GM12892 (cell line): ENCODE measurements around the gene GDAP1L1.
"Not testable (repeated sequence)": the region's sequence is repeated elsewhere in the genome, so short reads cannot be mapped to it uniquely, and the experiment has no call there.

ENCODE experiments used
- DNase-seq: peaks from one replicate; pipeline ENCODE4 v3.0.0; 2011; ENCODE audit not compliant: insufficient read length
- FAIRE-seq: peaks from 2 replicates; lab custom pipeline; 2011; peaks lifted over from hg19 to GRCh38; lab: Jason Lieb, UNC
- POLR2A ChIP-seq: IDR thresholded peaks from 2 replicates; pipeline ENCODE4 v1.6.1; 2011; ENCODE audit warnings: low read depth, low read length, control low read depth
- POLR2AphosphoS5 ChIP-seq: IDR thresholded peaks from 2 replicates; pipeline ENCODE4 v1.6.1; 2011; ENCODE audit warnings: low read depth, low read length, control low read depth
- TAF1 ChIP-seq: IDR thresholded peaks from 2 replicates; pipeline ENCODE4 v1.6.1; 2011; ENCODE audit warnings: low read depth, mild to moderate bottlenecking, control low read depth, low read length, borderline replicate concordance

GDAP1L1 gene

DNA sequence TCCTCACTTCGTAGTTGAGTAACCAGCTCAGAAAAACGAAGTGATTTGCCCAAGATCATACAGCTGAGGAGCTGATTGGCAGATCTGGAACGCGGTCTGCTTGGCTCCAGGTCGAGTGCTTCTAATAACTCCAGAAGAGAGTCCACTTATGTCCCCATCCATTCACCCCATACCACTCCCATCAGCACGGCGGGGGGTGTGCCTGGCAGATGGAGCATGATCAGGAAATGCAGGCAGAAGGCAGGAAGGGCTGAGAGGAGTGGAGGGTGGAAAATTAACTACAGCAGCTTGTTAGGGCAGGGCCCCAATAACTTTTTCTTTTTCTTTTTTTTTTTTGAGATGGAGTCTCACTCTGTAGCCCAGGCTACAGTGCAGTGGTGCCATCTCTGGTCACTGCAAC, 48.9 kb downstream of the GDAP1L1 start:
- TF ChIP-seq POLR2A (no peak), POLR2AphosphoS5 (no peak), TAF1 (no peak)
- DNase-seq = no peak
- FAIRE-seq = no peak

DNA sequence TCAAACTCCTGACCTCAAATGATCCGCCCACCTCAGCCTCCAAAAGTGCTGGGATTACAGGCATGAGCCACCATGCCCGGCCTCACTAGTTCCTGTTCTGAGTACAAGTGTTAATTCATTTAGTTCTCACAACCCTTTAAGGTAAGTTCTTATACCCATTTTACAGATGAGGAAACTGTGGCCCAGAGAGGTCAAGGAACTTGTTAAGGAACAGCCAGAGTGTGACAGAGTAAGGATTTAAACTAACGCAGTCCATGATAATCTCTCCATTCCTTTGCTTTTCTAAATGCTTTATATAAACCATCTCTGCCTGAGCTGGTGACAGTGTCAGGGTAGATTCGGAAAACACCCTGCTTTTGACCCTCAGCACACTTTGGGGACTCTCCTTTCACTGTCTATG, 50.6 kb downstream of the GDAP1L1 start:
- DNase-seq = no peak
- TF ChIP-seq TAF1 (no peak), POLR2AphosphoS5 (no peak), POLR2A (no peak)
- FAIRE-seq = no peak

DNA sequence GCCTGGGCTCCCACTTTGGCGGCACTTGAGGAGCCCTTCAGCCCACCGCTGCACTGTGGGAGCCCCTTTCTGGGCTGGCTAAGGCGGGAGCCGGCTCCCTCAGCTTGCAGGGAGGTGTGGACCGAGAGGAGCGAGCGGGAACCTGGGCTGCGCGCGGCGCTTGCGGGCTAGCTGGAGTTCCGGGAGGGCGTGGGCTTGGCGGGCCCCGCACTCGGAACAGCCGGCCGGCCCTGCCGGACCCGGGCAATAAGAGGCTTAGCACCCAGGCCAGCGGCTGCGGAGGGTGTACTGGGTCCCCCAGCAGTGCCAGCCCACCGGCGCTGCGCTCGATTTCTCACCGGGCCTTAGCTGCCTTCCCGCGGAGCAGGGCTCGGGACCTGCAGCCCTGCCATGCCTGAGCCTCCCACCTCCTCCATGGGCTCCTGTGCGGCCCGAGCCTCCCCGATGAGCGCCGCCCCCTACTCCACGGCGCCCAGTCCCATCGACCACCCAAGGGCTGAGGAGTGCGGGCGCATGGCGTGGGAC, 52.0 kb downstream of the GDAP1L1 start:
- not testable (repeated sequence) for DNase-seq, FAIRE-seq

DNA sequence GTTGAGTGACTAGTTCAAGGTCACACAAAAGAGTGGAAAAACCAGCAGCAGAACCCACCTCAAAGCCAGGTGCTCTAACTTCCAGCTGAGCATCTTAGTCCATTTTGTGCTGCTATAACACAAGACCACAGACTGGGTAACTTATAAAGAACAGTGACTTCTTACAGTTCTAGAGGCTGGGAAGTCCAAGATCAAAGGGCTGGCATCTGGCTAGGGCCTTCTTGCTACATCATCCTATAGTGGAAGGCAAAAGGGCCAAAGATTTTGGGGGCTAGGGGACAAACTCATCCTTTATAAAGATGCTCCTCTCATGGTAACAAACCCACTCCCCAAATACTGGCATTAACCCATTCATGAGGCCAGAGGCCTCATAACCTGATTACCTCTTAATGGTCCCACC, 54.2 kb downstream of the GDAP1L1 start:
- FAIRE-seq = no peak
- TF ChIP-seq POLR2A = no peak
- no peak for TF ChIP-seq POLR2AphosphoS5
- no peak for TF ChIP-seq TAF1
- DNase-seq = no peak

DNA sequence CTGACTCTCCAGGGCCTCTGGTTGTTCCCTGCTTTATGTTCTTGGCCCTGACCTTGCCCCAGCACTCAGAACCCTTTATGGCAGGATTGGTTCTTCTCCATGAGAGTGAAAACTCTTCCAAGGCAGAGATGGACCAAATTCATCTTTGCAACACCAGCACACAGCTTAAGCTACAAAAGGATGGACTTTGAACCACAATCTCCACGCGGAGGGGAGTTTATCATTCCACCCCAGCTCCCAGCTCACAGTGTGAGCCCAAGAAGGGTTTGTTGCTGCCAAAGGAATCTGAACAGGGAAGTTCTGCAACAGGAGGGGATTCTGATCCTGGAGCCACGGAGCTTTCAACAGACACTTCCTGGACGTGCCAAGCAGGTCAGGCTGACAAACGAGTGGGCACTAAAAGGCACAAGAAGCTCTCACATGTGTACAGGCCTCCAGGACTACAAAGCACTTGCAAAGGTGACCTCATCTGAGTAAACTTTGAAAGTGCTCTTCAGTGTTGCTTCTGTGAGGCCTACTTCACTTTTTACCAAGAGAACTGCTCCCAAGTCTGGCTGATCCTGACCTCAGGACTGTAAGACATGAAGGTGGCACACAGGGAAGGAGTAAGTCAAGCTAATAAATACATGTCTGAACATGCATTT, 55.0 kb downstream of the GDAP1L1 start:
- TF ChIP-seq POLR2A (no peak), POLR2AphosphoS5 (no peak), TAF1 (no peak)
- no peak for FAIRE-seq
- no peak for DNase-seq

DNA sequence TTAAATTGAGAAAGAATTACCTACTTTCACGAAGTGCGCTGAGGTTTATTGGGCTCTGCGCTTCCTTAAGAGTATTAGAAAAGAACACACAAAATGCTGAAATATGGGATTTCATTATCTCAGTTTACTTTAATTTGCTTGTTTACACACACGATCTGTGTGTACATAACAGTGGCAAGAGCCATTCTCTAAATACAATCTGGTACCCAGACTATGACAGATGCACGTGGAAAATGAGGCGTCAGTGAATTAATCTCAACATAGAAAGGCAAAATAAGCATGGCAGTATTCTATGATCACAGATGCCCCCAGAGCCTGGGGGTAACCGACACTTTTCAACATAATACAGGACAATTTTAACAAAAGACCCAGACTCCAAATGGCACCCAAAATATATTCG, 55.6 kb downstream of the GDAP1L1 start:
- TF ChIP-seq POLR2A (no peak), TAF1 (no peak), POLR2AphosphoS5 (no peak)
- no peak for FAIRE-seq
- DNase-seq = no peak

DNA sequence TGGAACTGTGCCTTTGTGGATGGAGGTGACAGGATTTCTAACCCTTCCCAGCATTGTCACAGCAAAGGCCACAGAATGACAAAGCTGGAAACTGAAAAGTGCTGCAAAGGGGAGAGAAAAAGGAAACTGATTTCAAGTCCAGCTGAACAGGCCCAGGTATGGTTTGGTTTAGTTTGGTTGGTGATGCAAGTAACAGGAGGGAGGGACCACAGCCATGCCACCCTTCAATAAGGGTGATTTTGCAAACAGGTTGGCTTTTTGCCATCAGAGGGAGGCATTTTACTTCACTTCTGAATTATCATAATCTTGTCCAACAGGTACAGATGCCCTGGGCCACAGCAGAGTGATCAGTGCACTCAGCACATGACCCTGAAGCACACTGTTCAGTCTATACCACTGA, 57.3 kb downstream of the GDAP1L1 start:
- FAIRE-seq (no peak), DNase-seq (no peak)
- TF ChIP-seq POLR2AphosphoS5 = no peak
- TF ChIP-seq TAF1 = no peak
- no peak for TF ChIP-seq POLR2A

DNA sequence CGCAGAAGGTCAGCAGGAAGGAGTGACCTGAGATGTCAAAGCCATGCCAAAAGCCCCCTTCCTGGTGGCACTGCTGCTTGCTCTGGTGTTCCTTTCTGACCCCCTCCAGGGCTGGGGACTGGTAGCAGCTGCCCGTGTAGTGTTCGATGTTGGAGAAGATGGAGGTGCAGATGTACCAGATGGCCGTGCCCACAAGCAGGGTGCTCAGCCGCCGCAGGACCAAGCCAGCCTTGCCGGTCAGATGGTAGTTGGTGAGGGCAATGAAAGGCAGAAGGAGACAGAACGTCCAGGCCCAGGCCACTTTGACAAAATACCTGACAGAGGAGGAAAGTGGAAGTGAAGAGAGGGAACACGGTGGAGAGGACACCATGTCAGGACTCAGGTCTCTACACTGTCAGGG, 59.8 kb downstream of the GDAP1L1 start:
- no peak for DNase-seq
- TF ChIP-seq TAF1 (no peak), POLR2A (no peak), POLR2AphosphoS5 (no peak)
- no peak for FAIRE-seq

DNA sequence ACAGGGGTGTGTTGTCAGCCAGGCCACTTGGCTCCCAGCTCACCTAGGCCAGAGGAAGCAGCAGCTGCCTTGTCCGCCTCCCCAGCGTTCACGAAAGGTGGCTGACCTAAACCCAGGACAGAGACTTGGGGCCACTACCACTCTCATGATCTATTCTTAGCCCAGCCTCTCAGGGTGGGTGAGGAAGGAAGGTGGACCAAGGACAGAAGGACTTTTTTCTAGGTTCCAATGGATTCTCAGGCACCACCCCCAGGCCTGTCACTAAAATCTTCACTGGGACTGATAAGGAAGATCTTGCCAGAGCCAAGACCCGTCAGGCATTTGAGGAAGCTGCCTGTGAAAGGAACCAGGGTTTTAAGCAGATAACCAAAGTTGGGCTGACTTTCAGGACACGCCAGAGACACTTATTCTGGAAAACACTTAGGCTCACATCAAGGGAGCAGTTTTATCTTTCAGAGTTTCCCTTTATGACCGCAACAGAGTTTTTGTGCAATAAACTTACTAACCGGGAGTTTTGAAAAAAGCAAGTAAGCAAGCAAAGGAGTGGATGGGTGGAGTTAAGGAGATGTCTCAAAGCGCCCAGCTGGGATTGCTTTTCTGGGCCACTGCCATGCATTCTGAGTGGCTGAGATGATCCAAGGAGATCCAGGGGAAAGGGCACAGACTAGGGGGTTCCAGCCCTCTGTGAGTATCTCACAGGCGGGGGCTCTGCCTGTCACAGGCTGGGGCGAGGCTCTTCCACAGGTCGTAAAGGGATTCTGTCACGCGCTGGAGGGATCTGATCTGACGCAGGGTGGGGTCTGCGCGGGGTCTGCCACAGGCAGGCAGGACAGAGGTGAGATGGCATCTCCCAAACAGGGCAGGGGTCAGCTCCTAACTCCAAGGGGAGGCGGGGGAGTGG, 62.9 kb downstream of the GDAP1L1 start:
- FAIRE-seq (no peak), DNase-seq (no peak)
- TF ChIP-seq POLR2A (no peak), TAF1 (no peak), POLR2AphosphoS5 (no peak)

DNA sequence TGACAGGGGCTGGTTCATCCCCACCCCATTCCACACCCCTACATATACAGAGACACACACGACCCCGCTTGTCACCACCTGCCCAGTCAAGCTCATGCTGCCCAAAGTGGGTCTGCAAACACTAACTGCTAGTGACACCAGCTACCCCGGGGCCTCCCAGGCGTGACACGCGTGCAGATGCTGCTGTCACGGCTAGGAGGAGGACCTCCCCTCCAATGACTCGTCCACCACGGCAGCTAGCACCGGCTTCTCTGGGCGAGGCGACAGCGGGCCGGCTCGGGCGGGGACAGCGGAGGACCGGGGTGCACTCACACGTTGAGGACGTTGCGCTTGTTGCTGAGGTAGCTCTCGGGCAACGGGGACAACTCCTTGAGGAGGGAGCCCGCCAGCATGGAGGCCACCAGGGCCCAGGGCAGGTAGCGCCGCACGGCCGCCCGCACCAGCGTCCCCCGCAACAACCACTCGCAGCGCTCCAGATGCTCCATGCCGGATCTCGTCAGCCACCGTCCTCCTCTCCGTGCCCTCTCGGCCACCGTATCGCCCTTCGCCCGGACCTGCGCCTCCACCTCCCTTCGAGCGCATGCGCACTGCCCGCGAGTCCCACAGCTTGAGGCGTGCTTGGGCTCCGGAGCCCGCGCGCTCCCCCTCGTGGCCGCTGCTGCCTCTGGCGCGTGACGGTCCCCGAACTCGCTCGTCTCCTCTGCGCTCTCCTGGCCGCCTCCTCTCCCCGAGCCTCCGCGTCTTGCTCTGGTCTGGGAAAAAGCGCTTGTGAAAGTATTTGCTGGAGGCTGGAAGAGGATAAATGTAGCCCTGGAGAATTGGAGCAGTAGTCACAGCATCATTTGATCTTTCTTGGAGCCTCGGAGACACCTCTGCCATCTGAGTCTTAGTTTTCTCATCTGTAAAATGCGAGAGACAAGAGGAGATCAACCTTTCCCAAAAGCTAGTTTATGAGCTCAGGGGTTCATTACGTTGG, 63.8 kb downstream of the GDAP1L1 start, which contains the start of gene FITM2:
FITM2 (minus strand) TSS at position 539 of the 976 bp plus-strand sequence; CDS start at position 485, 54 bp downstream.
- peak; percentile 99 for DNase-seq
- TF ChIP-seq POLR2AphosphoS5 = no peak
- no peak for TF ChIP-seq POLR2A
- TF ChIP-seq TAF1 = no peak; the same call in 1 of the 2 replicates
- FAIRE-seq = peak; percentile 94

DNA sequence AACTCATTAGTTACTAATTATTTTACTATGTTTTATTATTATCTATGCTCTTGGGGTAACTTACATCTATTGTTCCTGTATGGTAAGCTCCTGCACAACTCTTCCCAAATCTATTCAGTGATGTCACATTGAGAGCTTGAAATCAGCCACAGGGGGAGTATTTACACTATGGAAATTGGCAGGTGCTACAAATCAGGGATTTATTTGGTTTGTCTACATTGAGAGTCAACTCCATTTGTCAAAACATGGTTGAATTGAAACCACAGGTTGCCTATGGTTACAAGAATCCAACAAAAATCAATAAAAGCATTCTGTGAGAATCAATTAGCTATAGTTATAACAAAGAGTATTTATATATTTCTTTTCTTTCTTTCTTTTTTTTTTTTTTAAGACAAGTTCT, 67.8 kb downstream of the GDAP1L1 start:
- DNase-seq (no peak), FAIRE-seq (no peak)
- TF ChIP-seq TAF1 (no peak), POLR2A (no peak), POLR2AphosphoS5 (no peak)
